Measurements from ENCODE around the gene ASPSCR1.

ASPSCR1 gene

DNA sequence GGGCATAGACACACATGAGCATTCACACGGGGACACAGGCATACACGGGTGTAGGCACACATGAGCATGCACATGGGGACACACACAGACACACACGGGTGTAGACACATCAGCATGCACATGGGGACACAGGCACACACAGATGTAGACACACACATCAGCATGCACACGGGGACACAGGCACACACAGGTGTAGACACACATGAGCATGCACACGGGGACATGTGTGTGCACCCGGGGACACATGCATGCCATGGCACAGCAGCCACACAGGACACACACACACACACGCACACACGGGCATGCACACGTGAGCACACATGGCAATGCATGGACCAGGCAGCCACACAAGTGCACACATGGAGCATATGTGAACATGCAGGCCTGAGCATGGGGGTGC, 65.2 kb downstream of the ASPSCR1 start:
- no peak for DNase-seq

DNA sequence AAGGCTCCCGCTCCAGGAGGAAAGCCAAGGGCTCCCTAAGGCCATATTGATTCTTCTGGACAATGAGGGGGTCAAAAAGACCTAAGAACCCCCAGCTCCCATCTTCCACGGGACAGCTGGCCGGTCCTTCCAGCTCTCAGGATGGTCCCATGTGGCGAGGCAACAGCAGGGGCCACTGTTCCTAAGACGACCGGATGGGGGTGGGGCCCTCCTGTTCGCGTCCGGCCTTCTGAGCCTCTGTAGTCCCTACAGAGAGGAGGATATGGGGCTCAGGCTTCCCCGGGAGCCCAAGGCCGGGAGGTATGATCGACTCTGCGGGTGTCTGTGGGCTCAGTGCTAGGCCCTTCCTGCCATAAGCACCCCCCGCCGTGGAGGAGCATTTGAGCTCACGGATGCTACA, 66.1 kb downstream of the ASPSCR1 start:
- DNase-seq: no peak

DNA sequence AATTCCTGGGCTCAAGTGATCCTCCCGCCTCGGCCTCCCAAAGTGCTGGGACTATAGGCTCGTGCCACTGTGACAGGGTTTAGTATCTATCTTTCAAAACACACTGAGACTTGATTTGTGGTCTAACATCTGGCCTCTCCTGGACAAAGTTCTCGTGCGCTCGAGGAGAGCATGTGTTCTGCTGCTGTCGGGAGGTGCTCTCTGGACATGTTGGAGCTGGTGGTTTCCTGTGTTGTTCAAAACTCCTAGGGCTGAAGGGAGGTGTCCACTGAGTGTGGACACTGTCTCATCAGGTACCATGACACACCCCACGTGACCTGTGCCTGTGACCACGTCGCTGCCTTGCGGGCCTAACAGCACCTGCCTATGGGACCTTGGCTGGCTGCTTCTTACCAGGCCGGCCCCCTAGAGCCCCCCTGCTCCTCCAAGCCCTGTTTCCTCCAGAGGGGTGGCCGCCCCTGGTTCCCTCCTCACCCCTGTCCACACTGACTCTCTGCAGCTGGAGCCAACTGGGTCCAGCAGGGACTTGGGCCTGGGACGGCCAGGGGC, 68.6 kb downstream of the ASPSCR1 start:
- no peak for DNase-seq

DNA sequence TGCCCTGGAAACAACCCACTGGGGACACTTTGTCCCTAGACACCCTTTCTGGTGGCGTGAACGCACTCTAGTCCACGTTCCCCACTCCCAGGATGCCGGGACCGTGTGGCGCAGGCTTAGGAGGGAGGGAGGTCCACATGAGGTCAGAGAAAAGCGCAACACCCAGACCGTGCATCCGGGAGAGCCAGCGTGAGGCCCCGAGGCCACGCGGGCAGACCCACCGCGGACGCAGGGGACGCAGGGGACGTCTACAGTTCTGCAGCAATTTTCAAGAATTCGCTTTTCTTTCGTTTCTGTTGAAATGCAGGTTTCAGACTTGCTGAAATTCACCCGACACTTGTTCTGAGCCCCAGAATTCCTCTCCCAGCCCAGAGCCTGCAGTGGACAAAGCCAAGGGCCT, 69.5 kb downstream of the ASPSCR1 start:
- DNase-seq: no peak

DNA sequence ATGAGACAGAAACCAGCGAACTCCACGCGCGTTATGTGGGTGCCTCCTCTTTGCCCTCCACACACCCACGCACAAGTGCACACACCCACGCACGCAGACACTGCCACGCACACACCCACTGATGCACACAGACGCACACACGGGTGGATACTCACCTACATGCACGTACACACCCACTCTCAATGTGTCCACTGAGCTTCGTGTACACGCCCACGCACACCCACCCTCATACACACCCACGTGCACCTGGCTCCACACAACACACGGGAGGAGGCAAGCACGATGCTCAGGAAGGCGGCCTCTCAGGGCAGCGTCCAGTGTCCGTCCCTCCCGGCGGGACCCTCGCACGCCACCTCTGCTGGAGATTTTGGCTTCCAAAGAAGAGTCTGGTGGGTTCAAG, 70.0 kb downstream of the ASPSCR1 start:
- DNase-seq: no peak

DNA sequence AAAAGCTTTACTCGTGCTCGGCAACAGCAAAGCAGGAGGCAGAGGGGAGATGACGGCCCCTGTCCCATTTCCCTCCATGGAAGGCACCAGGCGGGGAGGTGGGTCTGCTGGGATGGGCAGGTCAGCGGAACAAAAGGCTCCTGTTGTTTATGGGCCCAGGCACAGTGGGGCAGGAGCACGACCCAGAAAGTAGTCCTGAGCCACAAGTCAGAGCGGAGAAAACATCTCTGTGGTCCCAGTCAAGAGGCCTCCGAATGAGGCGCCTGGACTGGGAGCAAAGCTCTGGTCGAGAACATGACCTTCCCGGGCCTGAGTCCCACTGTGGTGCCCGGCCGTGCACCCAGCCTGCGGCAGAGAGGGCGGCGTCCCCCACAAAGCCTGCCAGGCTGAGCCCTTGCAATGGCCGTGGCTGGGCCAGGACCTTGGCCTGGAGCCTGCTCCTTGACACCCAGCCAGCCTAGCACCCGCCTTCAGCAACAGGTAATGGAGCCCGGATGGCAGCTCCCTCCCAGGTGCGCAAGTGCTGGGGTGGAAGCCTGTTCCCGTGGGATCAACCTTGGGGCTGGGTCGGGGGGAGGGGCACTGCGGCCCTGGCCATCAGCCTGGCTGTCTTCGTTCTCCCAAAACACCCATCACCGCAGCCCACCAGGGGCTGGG, 70.6 kb downstream of the ASPSCR1 start:
- DNase-seq: no peak

DNA sequence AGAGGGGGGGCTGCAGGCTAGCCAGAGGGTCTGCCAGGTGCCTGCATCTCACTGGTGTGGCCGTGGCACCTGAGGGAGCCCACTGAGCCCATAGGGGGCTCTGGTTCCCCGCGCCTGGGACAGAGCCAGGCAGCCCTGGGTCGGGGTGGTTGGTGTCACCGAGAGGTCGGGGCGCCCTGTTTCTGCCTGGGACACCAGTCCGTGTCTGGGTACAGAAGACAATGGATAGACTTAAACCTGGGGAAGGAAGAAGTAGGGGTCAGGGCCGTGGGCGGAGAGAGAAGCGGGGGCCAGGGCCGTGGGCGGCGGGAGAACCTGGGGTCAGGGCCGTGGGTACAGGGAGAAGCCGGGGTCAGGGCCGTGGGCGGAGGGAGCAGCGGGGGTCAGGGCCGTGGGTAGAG, 71.1 kb downstream of the ASPSCR1 start:
- DNase-seq: no peak

DNA sequence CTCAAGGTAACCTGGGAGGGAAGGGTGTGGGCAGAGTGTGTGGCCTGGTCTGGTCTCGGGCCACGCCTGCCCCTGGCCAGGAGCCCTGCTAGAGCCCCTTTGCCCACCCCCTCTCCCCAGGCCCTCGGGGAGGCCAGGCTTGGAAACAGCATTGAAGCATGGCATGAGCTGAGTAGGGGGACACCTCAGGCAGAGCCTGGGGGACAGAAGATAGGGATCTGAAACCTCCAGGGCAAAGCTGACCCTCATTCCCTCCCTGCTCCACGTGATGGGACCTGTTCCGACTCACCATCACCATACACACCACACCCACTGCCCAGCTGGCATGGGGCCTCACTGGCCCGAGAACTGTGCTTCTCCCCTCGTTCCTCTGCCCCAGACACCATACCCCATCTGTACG, 71.7 kb downstream of the ASPSCR1 start:
- no peak for DNase-seq

DNA sequence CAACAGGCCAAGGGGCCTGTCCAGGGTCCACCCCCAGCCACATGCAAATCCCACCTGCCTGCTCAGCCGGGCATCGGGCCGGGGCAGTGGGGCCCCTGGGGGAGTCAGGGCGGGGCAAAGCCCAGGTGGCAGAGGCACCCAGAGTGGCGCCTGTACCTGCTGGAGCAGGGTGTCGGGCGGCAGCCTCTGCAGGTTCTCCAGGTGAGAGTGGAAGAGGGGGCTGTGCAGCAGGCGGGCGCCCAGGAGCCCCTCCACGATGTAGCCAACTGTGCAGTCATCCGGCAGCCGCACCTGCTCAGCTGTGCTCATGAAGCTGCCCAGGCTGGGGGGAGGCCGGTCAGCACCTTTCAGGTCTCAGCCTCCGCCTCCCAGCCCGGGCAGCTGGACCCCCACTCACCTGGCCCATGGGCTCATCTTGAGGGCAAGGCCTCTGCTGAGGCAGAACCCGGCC, 72.1 kb downstream of the ASPSCR1 start:
- DNase-seq: no peak

DNA sequence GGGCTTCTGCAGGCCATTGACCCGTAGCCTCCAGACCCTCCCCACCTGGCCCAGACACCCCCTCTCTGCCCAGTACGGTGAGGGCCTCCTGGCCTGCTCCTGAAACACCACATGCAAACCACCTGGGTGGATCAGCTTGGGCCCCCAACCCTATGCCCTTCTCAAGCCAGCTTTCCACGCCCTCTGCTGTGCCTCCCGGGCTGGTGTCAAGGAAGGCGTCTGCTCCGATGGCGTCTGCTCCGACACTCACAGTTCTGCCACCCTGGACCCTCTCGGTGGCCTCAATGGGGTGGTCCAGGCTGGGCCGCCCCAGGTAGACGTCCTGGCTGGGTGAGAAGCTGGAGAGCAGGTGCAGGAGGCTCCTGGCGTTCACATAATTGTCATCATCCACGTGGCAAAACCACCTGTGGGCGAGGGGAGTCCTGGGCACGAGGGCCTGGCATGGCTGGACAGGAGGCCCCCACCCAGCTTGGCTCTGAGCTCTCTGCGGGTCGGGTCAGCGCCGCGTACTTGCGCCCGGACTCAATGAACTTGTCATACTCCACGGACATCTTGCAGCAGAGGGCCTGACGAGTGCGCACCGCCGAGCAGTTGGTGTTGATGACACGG, 72.8 kb downstream of the ASPSCR1 start:
- DNase-seq: no peak

DNA sequence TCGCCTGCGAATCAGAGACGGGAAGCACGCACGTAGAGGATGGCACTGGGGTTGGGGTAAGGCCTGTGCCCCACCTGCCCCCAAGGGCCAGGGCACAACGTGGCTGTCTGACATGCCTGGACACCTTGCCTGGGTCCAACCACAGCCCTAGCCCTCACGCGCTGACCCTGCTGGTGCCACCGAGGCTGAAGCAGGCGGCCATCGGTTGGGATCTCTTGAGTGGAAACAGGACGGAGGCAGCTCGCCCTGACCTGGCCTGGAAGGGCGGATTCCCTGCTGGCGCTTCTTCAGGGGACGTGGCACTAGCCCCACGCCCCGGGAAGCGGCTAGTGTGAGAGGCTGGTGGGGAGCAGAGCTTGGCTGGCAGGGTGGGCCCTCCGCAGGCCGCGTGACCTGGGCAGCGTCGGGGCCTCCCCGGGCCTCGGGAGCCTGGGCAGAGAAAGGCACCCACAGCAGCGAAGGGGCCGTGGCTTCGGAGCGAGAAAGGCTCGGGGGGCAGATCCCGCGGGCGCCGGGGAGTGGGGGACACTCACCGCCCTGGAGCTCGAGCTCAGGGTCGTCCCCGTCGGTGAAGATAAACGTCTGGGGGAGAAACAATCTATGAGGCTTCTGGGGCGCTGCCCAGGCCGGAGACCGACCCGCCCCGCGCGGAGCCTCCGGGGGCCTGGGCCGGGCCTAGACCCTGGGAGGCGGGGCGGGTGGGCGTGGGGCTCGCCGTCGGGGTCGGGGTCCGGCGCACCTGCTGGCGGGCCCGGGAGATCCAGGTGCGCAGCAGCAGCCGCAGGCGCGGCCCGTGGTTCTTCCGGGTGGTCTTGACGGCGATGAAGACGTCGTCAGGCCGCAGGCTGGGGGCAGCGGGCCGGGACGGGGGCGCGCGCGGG, 73.6 kb downstream of the ASPSCR1 start:
- no peak for DNase-seq

DNA sequence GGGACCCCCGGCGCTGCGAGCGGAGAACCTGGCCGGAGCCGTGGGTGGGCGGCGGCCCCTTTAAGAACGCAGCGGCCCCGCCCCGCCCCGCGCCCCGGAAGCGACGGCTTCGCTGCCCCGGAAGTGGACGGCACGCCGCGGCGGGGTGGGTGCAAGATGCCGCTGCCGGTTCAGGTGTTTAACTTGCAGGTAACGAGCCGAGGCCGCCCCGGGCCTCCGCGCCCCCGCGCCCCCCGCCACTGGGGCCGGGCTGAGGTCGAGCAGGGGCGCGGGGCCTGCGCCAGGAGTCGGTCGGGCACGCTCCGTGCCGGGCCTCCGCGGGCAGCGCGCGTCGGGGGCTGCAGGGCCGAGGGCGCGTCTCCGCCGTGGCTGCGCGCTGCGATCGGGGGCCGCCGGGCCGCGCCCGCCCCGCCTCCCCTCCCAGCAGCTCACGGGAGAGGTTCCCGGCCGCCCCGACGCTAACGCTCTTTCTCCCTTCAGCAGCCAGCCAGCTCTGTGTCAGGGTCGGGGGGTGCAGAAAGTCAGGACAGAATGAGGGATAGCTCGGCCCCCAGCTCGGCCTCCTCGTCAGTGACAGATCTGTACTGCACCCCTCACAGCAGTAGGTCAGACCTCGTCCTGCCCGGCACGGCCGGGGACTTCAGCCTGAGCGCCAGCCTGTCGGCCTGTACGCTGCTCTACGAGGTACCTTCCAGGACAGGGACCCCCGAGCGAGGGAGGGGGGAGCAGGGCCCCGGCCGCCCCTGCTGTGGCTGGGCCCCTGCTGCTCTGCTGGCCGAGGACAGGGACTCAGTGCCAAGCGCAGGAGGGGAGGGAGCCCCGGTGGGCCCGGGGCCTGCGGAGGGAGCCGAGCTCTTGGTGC, 74.6 kb downstream of the ASPSCR1 start, which contains the start of the genes GPS1 and RFNG:
TSS of gene GPS1 (plus strand) at position 123 of the 862 bp plus-strand sequence. CDS start at position 157, 34 bp downstream.
TSS of gene RFNG (minus strand) at position 36 of the 862 bp plus-strand sequence. CDS start 45 bp downstream, outside the sequence.
- DNase-seq: peak; percentile 68

DNA sequence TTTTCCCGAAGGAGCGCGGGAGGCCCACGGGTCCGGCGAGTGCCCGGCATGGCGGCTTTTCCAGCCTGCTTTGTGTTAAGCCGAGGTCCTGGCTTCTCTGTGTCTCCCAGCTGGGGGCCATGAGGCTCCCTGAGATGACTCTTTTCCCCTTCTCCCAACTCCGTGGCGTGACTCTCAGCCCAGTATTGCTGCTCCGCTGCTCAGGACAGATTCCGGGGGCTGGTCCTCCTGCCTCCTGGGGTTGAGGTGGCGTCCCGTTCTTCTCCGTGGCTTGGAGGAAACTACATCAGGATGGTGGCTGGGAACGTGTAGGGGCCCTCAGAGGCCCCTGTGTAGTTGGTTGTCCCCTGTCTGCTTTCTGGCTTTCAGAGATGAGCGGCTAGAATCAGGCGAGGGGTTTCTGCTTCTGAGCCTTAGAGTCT, 75.2 kb downstream of the ASPSCR1 start:
- no peak for DNase-seq

DNA sequence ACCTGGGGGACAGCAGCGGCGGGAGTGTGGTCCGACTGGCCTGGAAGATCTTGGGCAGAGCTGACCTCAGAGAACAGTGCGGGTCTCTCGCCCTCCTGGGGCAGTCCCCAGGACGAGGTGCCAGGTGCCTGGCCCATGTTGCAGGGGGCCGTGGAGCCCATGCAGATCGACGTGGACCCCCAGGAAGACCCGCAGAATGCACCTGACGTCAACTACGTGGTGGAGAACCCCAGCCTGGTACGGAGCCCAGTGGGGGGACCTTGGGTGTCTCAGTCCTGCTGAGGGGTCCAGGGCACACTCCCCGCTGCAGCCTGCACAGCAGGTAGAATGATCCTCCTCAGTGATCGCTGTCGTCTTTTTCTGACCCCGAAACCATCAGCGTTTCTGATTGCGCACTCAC, 75.7 kb downstream of the ASPSCR1 start:
- no peak for DNase-seq

DNA sequence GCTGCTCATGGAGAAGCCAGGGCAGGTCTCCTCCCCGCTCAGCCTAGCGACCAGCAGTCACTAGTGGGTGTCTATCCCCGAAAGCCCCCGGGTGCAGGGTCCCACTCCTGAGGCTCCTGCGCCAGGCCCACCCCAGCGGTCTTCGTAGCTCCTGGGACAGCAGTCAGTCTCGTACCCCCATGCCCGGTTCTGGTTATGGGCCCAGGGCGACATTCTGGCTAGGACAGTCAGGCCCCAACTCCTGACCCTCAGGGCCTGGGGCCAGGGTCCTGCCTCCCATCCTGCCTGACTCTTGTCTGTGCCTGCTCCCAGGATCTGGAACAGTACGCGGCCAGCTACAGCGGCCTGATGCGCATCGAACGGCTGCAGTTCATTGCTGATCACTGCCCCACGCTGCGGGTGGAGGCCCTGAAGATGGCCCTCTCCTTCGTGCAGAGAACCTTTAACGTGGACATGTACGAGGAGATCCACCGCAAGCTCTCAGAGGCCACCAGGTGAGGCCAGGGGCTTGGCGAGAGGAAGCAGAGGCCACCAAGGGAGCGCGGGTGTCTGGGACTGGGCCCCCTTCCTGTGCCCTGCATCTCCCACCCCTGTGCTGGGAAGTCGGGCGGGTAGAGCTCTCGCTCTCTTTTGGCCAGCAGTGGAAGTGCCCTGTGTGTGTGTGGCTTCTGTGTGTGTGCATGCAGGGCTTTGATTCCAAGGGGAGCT, 76.3 kb downstream of the ASPSCR1 start:
- no peak for DNase-seq

DNA sequence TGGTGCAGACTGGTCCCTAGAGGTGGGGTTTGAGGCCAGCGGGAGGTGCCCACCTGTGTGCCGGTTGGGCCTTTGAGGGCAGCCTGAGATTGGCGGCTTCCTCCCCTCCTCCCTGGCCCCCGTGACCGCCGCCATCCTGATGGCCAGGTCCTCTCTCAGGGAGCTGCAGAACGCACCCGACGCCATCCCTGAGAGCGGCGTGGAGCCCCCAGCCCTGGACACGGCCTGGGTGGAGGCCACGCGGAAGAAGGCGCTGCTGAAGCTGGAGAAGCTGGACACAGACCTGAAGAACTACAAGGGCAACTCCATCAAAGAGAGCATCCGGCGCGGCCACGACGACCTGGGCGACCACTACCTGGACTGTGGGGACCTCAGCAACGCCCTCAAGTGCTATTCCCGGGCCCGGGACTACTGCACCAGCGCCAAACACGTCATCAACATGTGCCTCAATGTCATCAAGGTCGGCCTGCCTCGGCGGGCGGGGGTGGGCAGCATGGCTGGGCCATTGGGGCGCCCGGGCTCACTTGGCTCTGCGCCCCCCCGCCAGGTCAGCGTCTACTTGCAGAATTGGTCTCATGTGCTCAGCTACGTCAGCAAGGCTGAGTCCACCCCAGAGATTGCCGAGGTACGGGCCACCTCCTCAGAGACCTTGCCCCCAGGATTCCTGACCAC, 77.1 kb downstream of the ASPSCR1 start:
- DNase-seq: no peak

DNA sequence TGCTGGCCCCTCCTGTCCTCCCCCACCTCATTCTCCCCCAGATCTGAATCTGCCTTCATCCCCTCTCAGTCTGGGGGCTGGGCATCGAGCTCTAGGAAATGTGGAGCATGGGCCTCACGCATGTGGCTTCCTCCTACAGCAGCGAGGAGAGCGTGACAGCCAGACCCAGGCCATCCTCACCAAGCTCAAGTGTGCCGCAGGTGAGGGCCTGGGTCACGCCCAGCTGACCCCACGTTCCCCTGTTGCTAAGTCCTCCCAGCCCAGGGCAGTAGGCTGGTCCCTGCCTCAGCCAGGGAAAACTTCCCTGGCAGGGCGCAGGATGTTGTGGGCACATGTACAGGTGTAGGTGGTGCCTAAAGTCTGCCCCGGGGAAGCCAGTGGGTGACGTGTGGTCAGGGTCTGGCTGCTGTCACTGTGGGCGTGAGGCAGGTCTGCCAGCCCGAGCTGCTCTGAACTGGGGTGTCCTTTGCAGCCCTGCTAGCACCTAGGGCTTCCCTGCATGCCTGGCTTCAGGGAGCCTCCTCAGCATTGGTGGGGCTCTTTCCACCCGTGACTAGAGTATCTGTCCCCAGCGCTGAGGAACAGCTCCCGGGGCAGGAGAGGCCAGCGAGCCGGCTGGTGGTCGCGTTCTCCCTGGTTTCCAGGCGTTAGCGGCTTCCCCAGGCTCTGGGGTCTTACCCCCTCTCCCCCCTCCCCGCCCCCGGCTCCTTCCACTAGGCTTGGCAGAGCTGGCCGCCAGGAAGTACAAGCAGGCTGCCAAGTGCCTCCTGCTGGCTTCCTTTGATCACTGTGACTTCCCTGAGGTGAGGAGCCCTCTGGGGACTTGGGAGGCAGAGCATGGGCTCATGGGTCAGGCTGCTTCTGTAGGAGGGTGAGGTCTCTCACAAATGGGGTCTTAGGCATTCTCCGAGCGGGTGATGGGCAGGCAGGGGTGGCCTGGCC, 77.9 kb downstream of the ASPSCR1 start:
- no peak for DNase-seq

DNA sequence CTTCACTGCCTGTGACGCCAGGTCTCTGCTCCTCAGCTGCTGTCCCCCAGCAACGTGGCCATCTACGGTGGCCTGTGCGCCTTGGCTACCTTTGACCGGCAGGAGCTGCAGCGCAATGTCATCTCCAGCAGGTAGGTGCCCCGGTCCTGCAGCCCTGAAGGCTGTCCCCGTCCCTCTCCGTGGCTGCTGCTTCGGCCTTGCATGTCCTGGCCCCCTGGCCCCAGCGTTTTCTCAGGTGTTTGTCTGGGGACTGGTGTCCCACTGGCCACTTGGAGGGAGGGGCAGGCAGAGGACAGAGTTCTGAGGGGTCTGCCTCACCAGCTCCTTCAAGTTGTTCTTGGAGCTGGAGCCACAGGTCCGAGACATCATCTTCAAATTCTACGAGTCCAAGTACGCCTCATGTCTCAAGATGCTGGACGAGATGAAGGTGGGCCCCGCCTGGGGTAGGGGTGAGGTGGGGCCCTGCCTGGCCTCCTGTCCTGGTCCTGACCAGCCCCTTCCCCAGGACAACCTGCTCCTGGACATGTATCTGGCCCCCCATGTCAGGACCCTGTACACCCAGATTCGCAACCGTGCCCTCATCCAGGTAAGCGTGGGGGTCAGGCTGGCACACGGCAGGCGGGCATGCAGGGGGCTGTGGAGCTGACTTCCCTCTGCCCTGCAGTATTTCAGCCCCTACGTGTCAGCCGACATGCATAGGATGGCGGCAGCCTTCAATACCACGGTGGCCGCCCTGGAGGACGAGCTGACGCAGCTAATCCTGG, 78.7 kb downstream of the ASPSCR1 start:
- no peak for DNase-seq

Measured in CD4-positive, alpha-beta T cell treated with Interleukin-4 for 4 hours (primary cell).